Naive B cell (primary cell): Measurements from ENCODE around the gene SNRNP40. TPM values are rescaled to one million over a fixed set of nuclear protein-coding genes. Genes with fewer than 3 reads are reported as not detected.

ENCODE experiments used
- ATAC-seq, 2 donors: fragments of 150-1000 bp; cut with Tn5 transposase; 2 replicates each; pipeline ENCODE4 v1.10.0; 2021; ENCODE audit warnings: low read depth in 2 of 2, mild to moderate bottlenecking in 2 of 2, moderate library complexity in 2 of 2
- DNase-seq: peaks from one replicate; pipeline ENCODE4 v3.0.0; 2022
- H3K27ac Mint-ChIP-seq, 6 donors: one replicate each; pipeline ENCODE4 v1.8.0; 2020 to 2022; ENCODE audit warnings: mild to moderate bottlenecking in 6 of 6, mixed read lengths in 6 of 6, moderate library complexity in 5 of 6, inconsistent platforms in 2 of 6
- H3K27me3 Mint-ChIP-seq, 3 donors: one replicate each; pipeline ENCODE4 v1.8.0; 2021 to 2022; ENCODE audit warnings: mixed read lengths in 3 of 3, mild to moderate bottlenecking in 1 of 3
- H3K36me3 Mint-ChIP-seq, 2 donors: one replicate each; pipeline ENCODE4 v1.8.0; 2020 to 2022; ENCODE audit warnings: mixed read lengths in 2 of 2, inconsistent platforms in 1 of 2, mild to moderate bottlenecking in 1 of 2
- H3K4me1 Mint-ChIP-seq, 3 donors: one replicate each; pipeline ENCODE4 v1.8.0; 2020 to 2022; ENCODE audit warnings: mixed read lengths in 3 of 3, inconsistent platforms in 1 of 3, mild to moderate bottlenecking in 1 of 3, moderate library complexity in 1 of 3
- H3K4me3 Mint-ChIP-seq, 8 donors: one replicate each; pipeline ENCODE4 v1.8.0; 2020 to 2022; ENCODE audit warnings: mild to moderate bottlenecking in 8 of 8, mixed read lengths in 8 of 8, moderate library complexity in 8 of 8, inconsistent platforms in 2 of 8
- H3K9me3 Mint-ChIP-seq, 7 donors: one replicate each; pipeline ENCODE4 v1.8.0; 2020 to 2022; ENCODE audit warnings: mixed read lengths in 7 of 7, mild to moderate bottlenecking in 5 of 7, inconsistent platforms in 2 of 7, moderate library complexity in 1 of 7
- polyA plus RNA-seq, 6 donors: library from polyadenylated mRNA; unstranded; fragments of 300-500 nt; fragmentation: Illumina TruSeq; gene quantifications; one replicate each; pipeline ENCODE4 v1.2.3, GENCODE V29; 2021; ENCODE audit warnings: low read depth in 6 of 6

Gene SNRNP40
- polyA plus RNA-seq: 10 to 100 TPM; 61.8 to 97.0 (median 90.0) TPM

DNA sequence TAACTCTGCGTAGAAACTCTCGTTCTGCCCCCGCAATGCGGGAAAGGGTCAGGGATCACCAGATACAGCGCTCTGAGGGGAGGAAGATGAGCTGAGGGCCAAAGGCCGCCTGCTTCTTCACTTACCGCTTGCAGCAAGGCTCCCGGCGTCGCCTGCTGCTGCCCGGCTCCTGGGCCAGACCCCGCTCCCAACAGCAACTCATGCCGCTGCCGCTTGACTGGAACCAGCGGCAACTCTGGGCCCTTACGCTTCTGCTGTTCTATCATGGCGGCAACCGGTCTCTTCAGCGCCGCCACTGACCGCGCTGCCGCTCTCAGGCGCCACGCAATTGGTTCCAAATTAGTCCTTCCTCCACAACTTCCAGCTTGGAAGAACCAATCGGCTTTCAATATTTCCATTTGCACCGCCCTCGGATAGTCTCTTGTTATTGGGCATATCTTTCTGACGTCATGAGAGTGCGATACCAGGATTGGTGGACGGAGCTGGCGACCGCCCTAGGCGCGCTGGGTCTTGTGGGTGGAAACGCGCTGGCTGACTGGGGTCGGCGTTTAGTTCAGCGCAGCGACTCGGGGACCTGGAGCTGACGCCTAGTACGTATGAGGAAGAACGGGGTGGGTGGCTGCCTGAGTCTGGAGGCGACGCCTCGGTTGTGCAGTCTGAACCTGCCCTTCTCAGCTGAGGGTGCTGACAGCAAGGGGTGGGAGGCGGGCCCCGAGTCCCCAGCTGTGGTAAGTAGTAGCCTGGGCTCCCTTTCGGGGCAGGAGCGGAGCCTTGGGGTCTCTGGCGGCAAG is at the start of gene SNRNP40, which contains the start of gene ZCCHC17:
SNRNP40 (minus strand) TSS at position 303 of the 791 bp plus-strand sequence; CDS start at position 266, 37 bp downstream.
ZCCHC17 (plus strand) TSS at position 547 of the 791 bp plus-strand sequence. CDS start 13,067 bp downstream, outside the sequence.
- Mint-ChIP-seq H3K27ac (peak within 1 kb of the TSS in 1 of 6 donors; percentile 95), H3K4me1 (peaks cover 11 to 28% (median 19%) of the 10 kb centered on the region in 3 donors), H3K36me3 (peaks cover 0 to 12% of the 10 kb centered on the region in 2 donors), H3K27me3 (no peaks in the 10 kb centered on the region), H3K4me3 (no peak within 1 kb of the TSS), H3K9me3 (no peaks in the 10 kb centered on the region)
- DNase-seq (peak; percentile 97), ATAC-seq (peak; percentile 90 to 91)

DNA sequence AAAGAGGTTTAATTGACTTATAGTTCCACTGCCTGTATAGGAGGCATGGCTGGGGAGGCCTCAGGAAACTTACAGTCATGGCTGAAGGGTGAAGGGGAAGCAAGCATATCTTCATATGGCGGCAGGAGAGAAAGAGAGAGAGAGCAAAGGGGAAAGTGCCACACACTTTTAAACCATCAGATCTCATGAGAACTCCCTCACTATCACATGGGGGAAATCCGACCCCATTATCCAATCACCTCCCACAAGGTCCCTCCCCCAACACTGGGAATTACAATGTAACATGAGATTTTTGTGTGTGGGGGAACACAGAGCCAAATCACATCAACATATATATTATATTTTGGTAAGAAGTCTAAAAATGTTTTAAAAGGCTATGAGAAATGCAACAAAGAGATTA is 49.0 kb upstream of the SNRNP40 start:
- no peaks in the 10 kb centered on the region for H3K27me3 Mint-ChIP-seq
- peaks cover 33 to 35% of the 10 kb centered on the region in 2 donors for H3K36me3 Mint-ChIP-seq
- no peak overlapping the region for H3K4me3 Mint-ChIP-seq
- H3K27ac Mint-ChIP-seq: peak overlapping the region in 1 of 6 donors; percentile 23
- ATAC-seq (no peak), DNase-seq (no peak)
- H3K9me3 Mint-ChIP-seq: no peaks in the 10 kb centered on the region
- H3K4me1 Mint-ChIP-seq: peaks cover 6 to 17% (median 6%) of the 10 kb centered on the region in 3 donors

DNA sequence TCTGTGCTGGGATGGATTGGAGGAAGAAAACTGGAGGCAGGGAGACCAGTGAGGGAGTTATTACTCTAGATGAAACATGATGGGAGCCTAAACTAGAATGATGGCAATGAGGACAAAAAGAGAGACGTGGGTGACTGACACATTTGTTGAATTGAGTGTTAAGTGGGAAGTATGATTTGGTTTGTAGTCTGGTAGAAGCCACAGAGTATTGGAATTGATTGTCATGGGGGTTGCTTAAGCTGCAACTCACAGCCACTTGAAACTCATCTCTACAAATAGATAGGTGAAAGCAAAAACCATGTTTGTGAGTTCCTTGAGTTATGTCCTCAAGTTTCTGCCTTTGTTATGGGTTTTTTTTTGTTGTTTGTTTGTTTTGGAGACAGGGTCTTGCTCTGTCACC is 47.9 kb upstream of the SNRNP40 start:
- H3K27ac Mint-ChIP-seq: peak overlapping the region in 1 of 6 donors; percentile 83

DNA sequence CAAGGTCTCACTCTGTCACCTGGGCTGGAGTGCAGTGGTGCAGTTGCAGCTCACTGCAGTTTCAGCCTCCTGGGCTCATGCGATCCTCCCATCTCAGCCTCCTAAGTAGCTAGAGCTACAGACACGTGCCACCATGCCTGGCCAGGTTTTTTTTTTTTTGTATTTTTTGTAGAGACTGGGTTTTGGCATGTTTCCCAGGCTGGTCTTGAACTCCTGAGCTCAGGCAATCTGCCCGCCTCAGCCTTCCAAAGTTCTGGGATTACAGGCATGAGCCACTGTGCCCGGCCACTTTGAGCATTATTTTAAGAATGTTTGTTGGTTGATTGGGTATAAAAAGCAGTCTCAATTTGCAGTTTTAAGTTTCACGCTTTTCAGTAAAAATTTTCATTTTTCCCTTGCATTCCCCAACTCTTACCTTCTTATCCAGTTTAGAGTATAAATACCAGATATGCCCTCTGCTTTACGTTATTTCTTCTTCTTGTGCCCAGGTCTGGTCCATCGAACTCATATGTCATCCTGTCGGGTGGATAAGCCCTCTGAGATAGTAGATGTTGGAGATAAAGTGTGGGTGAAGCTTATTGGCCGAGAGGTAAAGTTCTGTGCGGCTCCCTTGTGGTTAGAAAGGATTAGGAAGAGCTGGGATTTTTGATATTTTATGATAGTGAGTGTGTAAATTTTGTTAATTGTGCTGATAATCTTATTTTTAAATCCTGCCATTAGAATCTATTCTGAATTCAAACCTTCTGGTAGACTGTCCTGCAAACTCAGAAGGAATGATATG is 40.3 kb upstream of the SNRNP40 start:
- Mint-ChIP-seq H3K4me3 (no peak overlapping the region), H3K27ac (peak overlapping the region in 1 of 6 donors; percentile 30), H3K9me3 (no peaks in the 10 kb centered on the region), H3K36me3 (peaks cover 0 to 14% of the 10 kb centered on the region in 2 donors), H3K4me1 (peaks cover 7 to 9% (median 8%) of the 10 kb centered on the region in 3 donors), H3K27me3 (no peaks in the 10 kb centered on the region)
- ATAC-seq (no peak), DNase-seq (no peak)

More for the DNA sequence above, 47.9 kb upstream of the SNRNP40 start:
- Mint-ChIP-seq H3K27me3 (no peaks in the 10 kb centered on the region), H3K4me1 (peaks cover 6 to 17% (median 6%) of the 10 kb centered on the region in 3 donors), H3K36me3 (peaks cover 29 to 34% of the 10 kb centered on the region in 2 donors), H3K4me3 (peak overlapping the region in 1 of 8 donors; percentile 18), H3K9me3 (no peaks in the 10 kb centered on the region)
- ATAC-seq (no peak), DNase-seq (no peak)

DNA sequence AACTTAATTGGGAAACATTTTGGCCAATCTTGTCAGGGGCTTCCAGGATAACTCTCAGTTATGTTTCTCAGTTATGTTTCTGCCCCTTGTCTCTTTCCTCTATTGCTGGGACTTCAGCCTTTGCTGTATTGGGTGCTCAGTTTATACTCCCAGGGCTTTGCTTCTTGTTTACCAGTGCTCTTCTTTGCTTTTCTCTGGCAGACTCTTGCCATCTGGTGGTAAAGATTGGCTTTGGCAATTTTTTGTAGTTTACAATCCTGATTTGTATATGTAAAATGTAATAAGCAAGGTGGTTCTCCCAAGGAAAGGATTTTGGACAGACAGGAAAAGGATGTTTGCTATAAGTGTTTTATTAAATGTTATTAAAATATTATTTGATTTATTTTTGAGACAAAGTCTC is 38.4 kb upstream of the SNRNP40 start:
- no peaks in the 10 kb centered on the region for H3K9me3 Mint-ChIP-seq
- ATAC-seq: no peak
- DNase-seq: peak; percentile 6
- no peaks in the 10 kb centered on the region for H3K27me3 Mint-ChIP-seq
- H3K4me1 Mint-ChIP-seq: peaks cover 7 to 9% (median 9%) of the 10 kb centered on the region in 3 donors
- no peak overlapping the region for H3K4me3 Mint-ChIP-seq
- no peak overlapping the region for H3K27ac Mint-ChIP-seq
- H3K36me3 Mint-ChIP-seq: peaks cover 0 to 17% of the 10 kb centered on the region in 2 donors

DNA sequence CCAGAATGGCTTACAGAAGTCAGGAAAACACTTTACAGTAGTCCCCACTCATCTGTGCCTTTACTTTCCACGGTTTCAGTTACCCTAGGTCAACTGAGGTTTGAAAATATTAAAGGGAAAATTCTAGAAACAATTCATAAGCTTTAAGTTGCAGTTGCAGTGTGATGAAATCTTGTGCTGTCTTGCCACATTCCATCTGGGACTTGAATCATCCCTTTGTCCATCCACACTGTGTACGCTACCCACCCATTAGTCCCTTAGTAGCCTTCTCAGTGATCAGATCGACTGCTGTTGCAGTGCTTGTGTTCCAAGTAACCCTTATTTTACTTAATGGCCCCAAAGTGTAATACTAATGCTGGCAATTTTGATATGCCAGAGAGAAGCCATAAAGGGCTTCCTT is 30.8 kb upstream of the SNRNP40 start:
- Mint-ChIP-seq H3K36me3 (peaks cover 0 to 6% of the 10 kb centered on the region in 2 donors), H3K27me3 (no peaks in the 10 kb centered on the region), H3K4me3 (no peak overlapping the region), H3K9me3 (no peaks in the 10 kb centered on the region), H3K4me1 (peaks cover 0 to 3% (median 1%) of the 10 kb centered on the region in 3 donors), H3K27ac (peak overlapping the region in 1 of 6 donors; percentile 10)
- ATAC-seq (no peak), DNase-seq (no peak)

DNA sequence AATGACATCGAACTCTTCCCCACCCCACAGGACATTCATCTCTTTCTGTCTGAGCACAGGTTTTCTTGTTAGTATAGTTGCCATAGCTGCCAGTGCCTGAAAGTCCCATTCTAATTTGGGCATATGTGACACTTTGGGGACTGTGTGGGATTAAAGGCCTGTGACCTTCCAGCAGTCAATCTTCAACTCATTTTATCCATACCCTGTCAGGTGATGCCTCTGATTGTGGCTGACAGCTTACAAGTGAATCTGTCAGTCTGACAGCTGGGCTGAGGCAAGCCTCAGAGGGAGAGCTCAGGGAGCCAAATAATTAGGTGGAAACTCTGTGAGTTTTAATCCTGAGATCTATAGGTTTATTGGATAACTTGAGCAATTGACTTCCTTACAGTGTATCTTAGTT is 29.9 kb upstream of the SNRNP40 start:
- peak overlapping the region in 1 of 6 donors; percentile 34 for H3K27ac Mint-ChIP-seq
- peaks cover 0 to 3% (median 0%) of the 10 kb centered on the region in 3 donors for H3K4me1 Mint-ChIP-seq
- no peaks in the 10 kb centered on the region for H3K27me3 Mint-ChIP-seq
- H3K9me3 Mint-ChIP-seq: no peaks in the 10 kb centered on the region
- H3K36me3 Mint-ChIP-seq: peaks cover 3 to 8% of the 10 kb centered on the region in 2 donors
- ATAC-seq (no peak), DNase-seq (no peak)
- H3K4me3 Mint-ChIP-seq: no peak overlapping the region

DNA sequence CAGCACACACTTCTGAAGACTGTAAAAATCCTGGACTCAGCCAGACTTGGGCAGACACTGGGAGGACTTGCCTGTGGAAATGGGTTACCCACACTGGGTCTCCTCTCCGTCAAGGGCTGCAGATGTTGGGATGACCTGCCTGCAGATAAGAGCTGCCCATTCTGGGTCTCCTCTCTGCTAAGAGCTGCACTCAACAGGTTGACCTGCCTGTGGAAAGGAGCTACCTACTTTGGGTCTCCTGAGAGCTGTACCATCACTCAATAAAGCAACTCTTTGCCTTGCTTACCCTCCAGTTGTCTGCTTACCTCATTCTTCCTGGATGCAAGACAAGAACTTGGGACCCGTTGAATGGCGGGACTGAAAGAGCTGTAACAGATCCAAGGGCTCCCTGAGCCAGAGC is 28.4 kb upstream of the SNRNP40 start:
- Mint-ChIP-seq H3K27me3 (no peaks in the 10 kb centered on the region), H3K4me1 (peaks cover 0 to 3% (median 0%) of the 10 kb centered on the region in 3 donors), H3K36me3 (peaks cover 13 to 18% of the 10 kb centered on the region in 2 donors), H3K4me3 (no peak overlapping the region), H3K9me3 (peaks cover 0 to 2% (median 0%) of the 10 kb centered on the region in 7 donors), H3K27ac (no peak overlapping the region)
- DNase-seq (no peak), ATAC-seq (no peak)

DNA sequence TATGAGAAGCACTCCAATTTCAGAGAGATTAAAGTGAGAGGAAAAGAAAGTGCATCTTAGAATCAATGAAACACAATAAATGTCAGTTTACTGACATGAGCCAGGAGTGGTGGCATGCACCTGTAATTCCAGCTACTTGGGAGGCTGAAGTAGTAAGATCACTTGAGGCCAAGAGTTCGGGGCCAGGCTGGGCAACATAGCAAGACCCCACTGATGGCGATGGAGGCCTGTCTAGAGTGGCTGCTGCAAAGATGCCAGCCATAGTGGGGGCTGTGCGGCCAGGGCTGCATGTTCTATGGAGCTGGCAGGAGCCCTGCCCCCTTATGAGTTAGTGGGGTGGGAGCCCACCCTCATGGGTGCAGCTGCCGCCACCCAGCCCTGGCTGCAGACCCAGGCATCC is 27.5 kb upstream of the SNRNP40 start:
- H3K27ac Mint-ChIP-seq: no peak overlapping the region
- no peak for ATAC-seq
- no peak for DNase-seq
- peaks cover 0 to 3% (median 0%) of the 10 kb centered on the region in 3 donors for H3K4me1 Mint-ChIP-seq
- no peaks in the 10 kb centered on the region for H3K27me3 Mint-ChIP-seq
- H3K4me3 Mint-ChIP-seq: no peak overlapping the region
- peaks cover 13 to 24% of the 10 kb centered on the region in 2 donors for H3K36me3 Mint-ChIP-seq
- peaks cover 0 to 2% (median 0%) of the 10 kb centered on the region in 7 donors for H3K9me3 Mint-ChIP-seq

DNA sequence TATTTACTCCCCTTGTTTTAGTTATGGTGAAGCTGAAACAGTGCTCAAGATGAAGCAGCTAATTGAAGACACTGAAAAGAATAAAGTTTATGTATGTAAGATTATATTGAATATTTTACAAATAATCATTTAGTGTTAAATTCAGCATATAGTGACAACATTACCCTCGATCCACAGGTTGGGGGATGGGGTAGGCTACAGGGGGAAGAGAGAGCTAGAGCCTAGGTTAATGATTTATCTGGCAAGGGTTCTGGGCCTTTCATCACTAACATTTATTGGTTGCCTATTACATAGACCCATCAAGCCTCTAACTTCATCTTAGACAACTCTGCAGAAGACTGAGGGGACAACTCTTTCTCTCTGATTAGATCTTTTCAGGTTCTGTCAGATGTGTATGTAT is 21.6 kb upstream of the SNRNP40 start:
- no peaks in the 10 kb centered on the region for H3K4me1 Mint-ChIP-seq
- peaks cover 21 to 43% of the 10 kb centered on the region in 2 donors for H3K36me3 Mint-ChIP-seq
- H3K9me3 Mint-ChIP-seq: peaks cover 0 to 2% (median 0%) of the 10 kb centered on the region in 7 donors
- ATAC-seq: no peak
- DNase-seq: no peak
- no peaks in the 10 kb centered on the region for H3K27me3 Mint-ChIP-seq
- no peak overlapping the region for H3K4me3 Mint-ChIP-seq
- H3K27ac Mint-ChIP-seq: no peak overlapping the region

DNA sequence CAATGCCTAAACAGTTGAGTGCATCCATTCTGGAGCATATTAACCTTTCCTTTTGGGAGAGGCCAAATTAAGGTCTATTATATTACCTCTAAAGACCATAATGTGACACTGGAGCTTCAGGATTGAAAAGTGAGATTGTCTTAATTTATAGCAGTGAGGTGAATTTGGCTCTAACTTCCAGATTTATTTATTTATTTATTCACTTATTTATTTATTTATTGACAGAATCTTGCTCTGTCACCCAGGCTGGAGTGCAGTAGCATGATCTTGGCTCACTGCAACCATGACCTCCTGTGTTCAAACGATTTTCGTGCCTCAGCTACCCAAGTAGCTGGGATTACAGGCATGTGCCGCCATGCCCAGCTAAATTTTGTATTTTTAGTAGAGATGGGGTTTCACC is 19.3 kb upstream of the SNRNP40 start:
- peaks cover 27 to 38% of the 10 kb centered on the region in 2 donors for H3K36me3 Mint-ChIP-seq
- no peak overlapping the region for H3K27ac Mint-ChIP-seq
- H3K4me1 Mint-ChIP-seq: no peaks in the 10 kb centered on the region

DNA sequence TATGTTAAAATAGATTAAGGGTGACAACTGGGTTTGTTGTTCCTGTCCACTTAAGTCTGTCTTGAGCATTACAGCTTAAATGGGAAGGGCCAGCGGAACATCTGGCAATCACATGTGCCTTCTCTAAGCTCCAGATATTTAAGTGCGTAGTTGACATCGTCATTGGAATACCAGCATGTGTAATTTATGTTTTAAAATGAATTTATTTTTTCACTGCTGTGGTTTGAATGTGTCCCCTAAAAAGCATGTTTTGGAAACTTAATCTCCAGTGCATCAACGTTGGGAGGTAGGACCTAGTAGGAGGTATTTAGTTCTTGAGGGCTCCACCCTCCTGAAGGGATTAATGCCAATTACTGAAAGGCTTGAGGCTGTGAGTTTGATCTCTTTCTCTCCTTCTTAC is 13.6 kb upstream of the SNRNP40 start:
- Mint-ChIP-seq H3K27ac (no peak overlapping the region), H3K4me1 (peaks cover 0 to 7% (median 0%) of the 10 kb centered on the region in 3 donors), H3K9me3 (no peaks in the 10 kb centered on the region), H3K27me3 (no peaks in the 10 kb centered on the region), H3K4me3 (no peak overlapping the region), H3K36me3 (peaks cover 19 to 20% of the 10 kb centered on the region in 2 donors)
- ATAC-seq (no peak), DNase-seq (no peak)

More for the DNA sequence above, 19.3 kb upstream of the SNRNP40 start:
- no peak overlapping the region for H3K4me3 Mint-ChIP-seq
- no peak for DNase-seq
- H3K9me3 Mint-ChIP-seq: no peaks in the 10 kb centered on the region
- no peaks in the 10 kb centered on the region for H3K27me3 Mint-ChIP-seq
- no peak for ATAC-seq

DNA sequence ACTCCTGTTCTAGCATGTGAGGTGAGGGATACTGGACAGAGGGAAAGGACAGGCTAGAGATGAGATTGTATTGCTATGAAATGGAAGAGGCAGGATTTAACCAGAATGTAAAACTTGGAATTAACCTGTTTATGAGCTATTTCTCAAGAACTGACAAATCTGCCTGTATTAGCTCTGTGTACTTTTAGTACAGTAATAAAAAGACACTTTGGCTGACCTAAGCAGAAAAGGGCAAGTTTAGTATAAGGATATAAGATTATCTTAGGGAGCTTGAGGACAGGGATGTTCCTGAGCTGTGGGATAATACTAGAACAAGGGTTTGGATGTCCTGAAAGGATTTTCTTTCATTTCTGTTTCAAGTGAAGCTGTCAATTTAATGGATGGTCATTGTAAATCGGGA is 11.4 kb upstream of the SNRNP40 start:
- Mint-ChIP-seq H3K27ac (peak overlapping the region in 1 of 6 donors; percentile 22), H3K4me1 (peaks cover 5 to 12% (median 7%) of the 10 kb centered on the region in 3 donors), H3K27me3 (no peaks in the 10 kb centered on the region), H3K36me3 (peaks cover 14 to 20% of the 10 kb centered on the region in 2 donors), H3K4me3 (no peak overlapping the region), H3K9me3 (no peaks in the 10 kb centered on the region)
- DNase-seq (no peak), ATAC-seq (no peak)
